Lower lobe of right lung (tissue), 2 donors: ENCODE measurements around the gene ATG4D. TPM values are rescaled to one million over a fixed set of nuclear protein-coding genes. Genes with fewer than 3 reads are reported as not detected.

ENCODE experiments used
- ATAC-seq, 2 donors: fragments of 200-7000 bp; cut with Tn5 transposase; one replicate each; pipeline ENCODE4 v1.9.1; 2020 to 2022; ENCODE audit warnings: mild to moderate bottlenecking in 2 of 2, moderate library complexity in 2 of 2
- DNase-seq: peaks from one replicate; pipeline ENCODE4 v3.0.0-alpha.2; 2020
- H3K27ac ChIP-seq: fragments of 200-600 bp; one replicate; pipeline ENCODE4 v1.8.0; 2022
- H3K27me3 ChIP-seq: fragments of 200-600 bp; one replicate; pipeline ENCODE4 v1.8.0; 2022; ENCODE audit warnings: low read depth
- H3K36me3 ChIP-seq: fragments of 200-600 bp; one replicate; pipeline ENCODE4 v1.8.0; 2022; ENCODE audit warnings: mild to moderate bottlenecking
- H3K4me1 ChIP-seq: fragments of 200-600 bp; one replicate; pipeline ENCODE4 v1.8.0; 2022
- H3K4me3 ChIP-seq: fragments of 200-600 bp; one replicate; pipeline ENCODE4 v1.8.0; 2022; ENCODE audit warnings: mild to moderate bottlenecking
- H3K9me3 ChIP-seq: fragments of 200-600 bp; one replicate; pipeline ENCODE4 v1.8.0; 2022
- CTCF ChIP-seq: fragments of 200-600 bp; IDR thresholded peaks from one replicate; pipeline ENCODE4 v1.8.0; 2022; ENCODE audit warnings: antibody characterized with exemption, mild to moderate bottlenecking
- intact Hi-C: fragments of 100-400 bp; cut with DNase I; formaldehyde crosslinking; loops from one replicate; pipeline ENCODE4 v1.11.0; 2022
- total RNA-seq: library from RNA; stranded (reverse); fragmentation: NEBNext Ultra II Directional; extraction: Animal tissue kit (Norgen Biotek cat#: 25700); gene quantifications from one replicate; pipeline ENCODE4 v1.2.1, GENCODE V29; 2021
- donor health status: DM: no; HTN: yes; CAD: no; lungs with severe emphysema.

Gene ATG4D
- total RNA-seq, 1 donor from 2014 or later = 22.9 TPM

GRCh38 chr19:10587022-10587838, 43.5 kb downstream of the ATG4D start, which contains the start of gene AP1M2:
TSS of gene AP1M2 (minus strand) at chr19:10587312. CDS start at chr19:10587231, 81 bp downstream.
- DNase-seq (peak; percentile 73), ATAC-seq (peak; percentile 80 to 85)
- intact Hi-C loops = loop anchor here (10.0 kb wide), 1 partner anchor 58 kb away; no protein-coding TSS in a partner anchor
- Histone ChIP-seq H3K9me3 (no peaks in the 10 kb centered on the region), H3K4me1 (peaks cover 6% of the 10 kb centered on the region), H3K27ac (peak within 1 kb of the TSS; percentile 20), H3K4me3 (peak within 1 kb of the TSS; percentile 49), H3K27me3 (no peaks in the 10 kb centered on the region), H3K36me3 (no peaks in the 10 kb centered on the region)
- no peak for TF ChIP-seq CTCF

- Histone ChIP-seq H3K27ac (no peak overlapping the region), H3K27me3 (no peaks in the 10 kb centered on the region), H3K4me3 (no peak overlapping the region), H3K36me3 (no peaks in the 10 kb centered on the region), H3K4me1 (peaks cover 6% of the 10 kb centered on the region), H3K9me3 (no peaks in the 10 kb centered on the region)
- intact Hi-C loops = loop anchor here (10.0 kb wide), 1 partner anchor 57 kb away; no protein-coding TSS in a partner anchor
- no peak for ATAC-seq
- TF ChIP-seq CTCF = no peak
- DNase-seq = no peak
Measured at GRCh38 chr19:10587839-10588150, 44.1 kb downstream of the ATG4D start.

GRCh38 chr19:10593148-10593547, 49.4 kb downstream of the ATG4D start:
- TF ChIP-seq CTCF = no peak
- Histone ChIP-seq H3K27ac (peak overlapping the region; percentile 49), H3K36me3 (no peaks in the 10 kb centered on the region), H3K4me1 (peaks cover 43% of the 10 kb centered on the region), H3K9me3 (no peaks in the 10 kb centered on the region), H3K4me3 (no peak overlapping the region), H3K27me3 (no peaks in the 10 kb centered on the region)
- ATAC-seq (no peak), DNase-seq (no peak)
- intact Hi-C loops = no loop called here

GRCh38 chr19:10593820-10594637, 50.3 kb downstream of the ATG4D start:
- intact Hi-C loops = no loop called here
- H3K36me3 ChIP-seq = no peaks in the 10 kb centered on the region
- H3K9me3 ChIP-seq = no peaks in the 10 kb centered on the region
- no peak for TF ChIP-seq CTCF
- H3K27ac ChIP-seq = peak overlapping the region; percentile 49
- DNase-seq (peak; percentile 61), ATAC-seq (peak in 1 of 2 donors; percentile 45)
- peaks cover 43% of the 10 kb centered on the region for H3K4me1 ChIP-seq
- H3K27me3 ChIP-seq = no peaks in the 10 kb centered on the region
- H3K4me3 ChIP-seq = no peak overlapping the region

GRCh38 chr19:10600149-10600548, 56.4 kb downstream of the ATG4D start:
- no peak for TF ChIP-seq CTCF
- H3K4me1 ChIP-seq = peaks cover 46% of the 10 kb centered on the region
- no peak overlapping the region for H3K27ac ChIP-seq
- DNase-seq (no peak), ATAC-seq (no peak)
- H3K36me3 ChIP-seq = no peaks in the 10 kb centered on the region
- H3K27me3 ChIP-seq = no peaks in the 10 kb centered on the region
- H3K9me3 ChIP-seq = no peaks in the 10 kb centered on the region
- intact Hi-C loops = no loop called here
- no peak overlapping the region for H3K4me3 ChIP-seq
